GM23338 (cell line): ENCODE measurements around the gene TEX101. TPM values are rescaled to one million over a fixed set of nuclear protein-coding genes. Genes with fewer than 3 reads are reported as not detected.
"Not testable (repeated sequence)": the region's sequence is repeated elsewhere in the genome, so short reads cannot be mapped to it uniquely, and the experiment has no call there.

Experiments used
- ATAC-seq: fragments of 200-7000 bp; cut with Tn5 transposase; 3 replicates; pipeline ENCODE4 v1.9.1; 2020
- DNase-seq: peaks from one replicate; pipeline ENCODE4 v3.0.0-alpha.2; 2015; ENCODE audit warnings: low spot score
- H2AFZ ChIP-seq: fragments of 200-600 bp; sonication (generic); 2 replicates; pipeline ENCODE4 v1.8.0; 2016; ENCODE audit warnings: antibody characterized with exemption, mild to moderate bottlenecking, moderate library complexity
- H3F3A ChIP-seq: fragments of 200-600 bp; sonication (generic); replicated peaks from 2 replicates; pipeline ENCODE4 v1.8.0; 2017; ENCODE audit warnings: antibody characterized with exemption, mixed run types, low read depth
- H3K27ac ChIP-seq: fragments of 200-600 bp; sonication (generic); 2 replicates; pipeline ENCODE4 v1.6.1; 2016; ENCODE audit warnings: low read depth
- H3K27me3 ChIP-seq: fragments of 200-600 bp; sonication (generic); 2 replicates; pipeline ENCODE4 v1.8.0; 2016; ENCODE audit warnings: mild to moderate bottlenecking, mixed run types, moderate library complexity; ENCODE audit not compliant: insufficient read depth
- H3K36me3 ChIP-seq: fragments of 200-600 bp; sonication (generic); 2 replicates; pipeline ENCODE4 v1.8.0; 2016; ENCODE audit warnings: mild to moderate bottlenecking; ENCODE audit not compliant: insufficient read depth
- H3K4me1 ChIP-seq: fragments of 200-600 bp; sonication (generic); 2 replicates; pipeline ENCODE4 v1.8.0; 2016; ENCODE audit warnings: mild to moderate bottlenecking, moderate library complexity; ENCODE audit not compliant: insufficient read depth
- H3K4me2 ChIP-seq: fragments of 200-600 bp; sonication (generic); 2 replicates; pipeline ENCODE4 v1.7.1; 2017; ENCODE audit warnings: mixed run types
- H3K4me3 ChIP-seq: fragments of 200-600 bp; sonication (generic); 2 replicates; pipeline ENCODE4 v1.6.1; 2016; ENCODE audit warnings: mixed run types
- H3K79me2 ChIP-seq: fragments of 200-600 bp; sonication (generic); replicated peaks from 2 replicates; pipeline ENCODE4 v1.8.0; 2017; ENCODE audit warnings: mild to moderate bottlenecking; ENCODE audit not compliant: insufficient read depth
- H3K9me2 ChIP-seq: fragments of 200-600 bp; sonication (generic); 2 replicates; pipeline ENCODE4 v1.8.0; 2017; ENCODE audit not compliant: insufficient read depth
- H4K20me1 ChIP-seq: fragments of 200-600 bp; sonication (generic); replicated peaks from 2 replicates; pipeline ENCODE4 v1.8.0; 2017; ENCODE audit warnings: mild to moderate bottlenecking; ENCODE audit not compliant: insufficient read depth
- H3K27ac Mint-ChIP-seq: 2 replicates; pipeline ENCODE4 v1.8.0; 2020; ENCODE audit warnings: inconsistent platforms, mild to moderate bottlenecking, moderate library complexity, mixed read lengths
- H3K27me3 Mint-ChIP-seq: 3 replicates; pipeline ENCODE4 v1.8.0; 2022; ENCODE audit warnings: low read depth, mild to moderate bottlenecking, moderate library complexity, mixed read lengths, inconsistent platforms; ENCODE audit not compliant: insufficient read depth, poor library complexity
- H3K36me3 Mint-ChIP-seq: 3 replicates; pipeline ENCODE4 v1.8.0; 2021; ENCODE audit warnings: low read depth, mild to moderate bottlenecking, inconsistent platforms, moderate library complexity, mixed read lengths
- H3K4me1 Mint-ChIP-seq: 3 replicates; pipeline ENCODE4 v1.8.0; 2020; ENCODE audit warnings: mild to moderate bottlenecking, inconsistent platforms, mixed read lengths
- H3K4me3 Mint-ChIP-seq: 3 replicates; pipeline ENCODE4 v1.8.0; 2021; ENCODE audit warnings: moderate library complexity, mild to moderate bottlenecking, inconsistent platforms, mixed read lengths
- H3K9me3 Mint-ChIP-seq: 3 replicates; pipeline ENCODE4 v1.8.0; 2020; ENCODE audit warnings: moderate library complexity, mild to moderate bottlenecking, inconsistent platforms, mixed read lengths
- CREB1 ChIP-seq: fragments of 250-450 bp; sonication (Bioruptor Pico); IDR thresholded peaks from 2 replicates; pipeline ENCODE4 v1.5.0; 2020; ENCODE audit warnings: low read depth, mild to moderate bottlenecking, moderate library complexity
- CTCF ChIP-seq, 2 experiments: fragments of 200-600 bp in 1 of 2; sonication (generic) in 1 of 2; conservative IDR thresholded peaks; 2 replicates each; pipeline versions ENCODE4 v1.5.1 to v1.6.1; 2016 to 2017; ENCODE audit warnings: antibody characterized with exemption in 2 of 2, low read depth in 2 of 2, mild to moderate bottlenecking in 2 of 2, moderate library complexity in 1 of 2
- ETS1 ChIP-seq: IDR thresholded peaks from 2 replicates; pipeline ENCODE4 v1.6.1; 2016; ENCODE audit warnings: antibody characterized with exemption
- EZH2 ChIP-seq: fragments of 200-600 bp; sonication (generic); IDR thresholded peaks from one replicate; pipeline ENCODE4 v1.8.0; 2017; ENCODE audit warnings: antibody characterized with exemption, mild to moderate bottlenecking, low read depth; ENCODE audit not compliant: unreplicated experiment
- EZH2phosphoT487 ChIP-seq: fragments of 200-600 bp; sonication (generic); IDR thresholded peaks from one replicate; pipeline ENCODE4 v1.8.1; 2018; ENCODE audit warnings: antibody characterized with exemption; ENCODE audit not compliant: unreplicated experiment
- POLR2AphosphoS5 ChIP-seq: IDR thresholded peaks from 2 replicates; pipeline ENCODE4 v1.6.1; 2016; ENCODE audit warnings: antibody characterized with exemption, low read depth
- REST ChIP-seq: IDR thresholded peaks from one replicate; pipeline ENCODE4 v1.6.1; 2018; ENCODE audit warnings: antibody characterized with exemption; ENCODE audit not compliant: unreplicated experiment
- STAT1 ChIP-seq: IDR thresholded peaks from one replicate; pipeline ENCODE4 v1.6.1; 2016; ENCODE audit warnings: antibody characterized with exemption; ENCODE audit not compliant: unreplicated experiment
- ZNF114 ChIP-seq: fragments of 250-450 bp; sonication (Bioruptor Pico); IDR thresholded peaks from 2 replicates; pipeline ENCODE4 v1.5.0; 2020; ENCODE audit warnings: mild to moderate bottlenecking, moderate library complexity
- ZNF462 ChIP-seq: fragments of 250-450 bp; sonication (Bioruptor Pico); IDR thresholded peaks from 2 replicates; pipeline ENCODE4 v1.5.0; 2020; ENCODE audit warnings: mild to moderate bottlenecking, moderate library complexity
- polyA plus RNA-seq: library from polyadenylated mRNA; unstranded; fragments of >200 nt; fragmentation: Nextera tagmentation; extraction: Ambion mirVana; gene quantifications from 2 replicates; pipeline ENCODE4 v1.2.1, GENCODE V29; 2016
- total RNA-seq: library from RNA; depleted of rRNA; stranded (reverse); fragments of >200 nt; shearing (Covaris generic); gene quantifications from 2 replicates; pipeline ENCODE4 v1.2.3, GENCODE V29; 2014

The TEX101 gene
- total and polyA plus RNA-seq, 2 experiments from 2014 or later = not detected

GRCh38 chr19:43368897-43369296 lies 45.8 kb upstream of the TEX101 start:
- H4K20me1 ChIP-seq, H3K4me2 ChIP-seq, H3K4me1 ChIP-seq, DNase-seq, H3K27me3 Mint-ChIP-seq, H3K79me2 ChIP-seq, H3K4me1 Mint-ChIP-seq, H3K27me3 ChIP-seq, H2AFZ ChIP-seq, H3K36me3 Mint-ChIP-seq, ATAC-seq, H3K4me3 ChIP-seq, H3K27ac Mint-ChIP-seq, H3K9me2 ChIP-seq, H3K27ac ChIP-seq, H3K9me3 Mint-ChIP-seq, H3K4me3 Mint-ChIP-seq, H3F3A ChIP-seq, H3K36me3 ChIP-seq: not testable (repeated sequence)

- no peaks in the 10 kb centered on the region for H3K36me3 Mint-ChIP-seq
- TF ChIP-seq EZH2phosphoT487 (no peak), ETS1 (no peak), REST (no peak), CREB1 (CRISPR knock-in tag) (no peak), ZNF114 (CRISPR knock-in tag) (no peak), POLR2AphosphoS5 (no peak), CTCF (conservative IDR thresholded peaks at IDR 0.05; ENCODE audit: low read depth in 2 of 2) (no peak), ZNF462 (CRISPR knock-in tag) (no peak), EZH2 (no peak), STAT1 (no peak)
These were observed 42.8 kb upstream of the TEX101 start for GRCh38 chr19:43371909-43372308.

More at GRCh38 chr19:43371909-43372308, 42.8 kb upstream of the TEX101 start:
- Histone ChIP-seq H3K79me2 (no peaks in the 10 kb centered on the region), H3K36me3 (no peaks in the 10 kb centered on the region), H3K4me1 (no peaks in the 10 kb centered on the region), H3K4me2 (no peak overlapping the region), H3K9me2 (no peaks in the 10 kb centered on the region), H3K27me3 (no peaks in the 10 kb centered on the region), H3F3A (no peaks in the 10 kb centered on the region), H3K4me3 (no peak overlapping the region), H4K20me1 (no peaks in the 10 kb centered on the region), H3K27ac (no peak overlapping the region), H2AFZ (no peak overlapping the region)
- no peak overlapping the region for H3K4me3 Mint-ChIP-seq
- H3K4me1 Mint-ChIP-seq = peaks cover 10% of the 10 kb centered on the region
- H3K27me3 Mint-ChIP-seq = peaks cover 6% of the 10 kb centered on the region
- H3K9me3 Mint-ChIP-seq = no peaks in the 10 kb centered on the region; the same call in 2 of the 3 replicates
- no peak overlapping the region for H3K27ac Mint-ChIP-seq
- no peak for DNase-seq
- no peak for ATAC-seq
